Measurements from ENCODE around the gene ZNF717.
"Not testable (repeated sequence)": the region's sequence is repeated elsewhere in the genome, so short reads cannot be mapped to it uniquely, and the experiment has no call there.

Gene ZNF717

DNA sequence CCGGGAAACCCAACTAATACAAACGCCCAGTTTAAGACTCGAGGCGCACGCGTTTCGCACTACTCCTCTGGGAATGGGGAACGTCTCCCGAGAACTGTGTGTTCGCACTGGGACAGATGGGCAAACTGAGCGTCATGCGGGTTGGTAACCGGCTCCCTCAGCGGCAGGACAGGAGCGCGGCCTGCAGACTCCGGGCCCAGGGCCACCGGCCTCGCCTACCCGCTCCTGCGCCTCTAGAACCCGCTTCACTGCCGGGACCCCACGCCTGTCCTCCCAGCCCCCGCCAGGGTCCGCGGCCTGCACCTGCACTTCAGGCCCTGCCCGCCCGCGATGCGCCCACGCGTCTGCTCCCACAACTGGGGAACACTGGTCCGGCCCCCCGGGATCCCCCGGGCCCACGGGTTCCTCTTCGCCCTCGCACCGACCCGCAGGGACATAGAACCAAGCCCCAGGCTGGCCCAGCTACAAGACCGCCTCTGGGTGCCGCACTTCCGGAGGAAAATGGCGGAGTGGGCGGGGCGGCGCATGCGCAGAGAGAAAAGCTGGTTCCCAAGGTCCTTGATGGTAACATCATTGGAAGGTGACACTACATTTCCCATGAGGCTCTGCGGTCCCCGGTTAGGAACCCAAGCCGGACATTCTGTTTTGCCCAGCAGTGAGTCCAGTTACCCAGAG lies at the start of gene ZNF717:
Gene ZNF717 (minus strand): TSS at position 469 of the 675 bp plus-strand sequence. CDS start 2,187 bp downstream, outside the sequence.
- peak within 1 kb of the TSS; percentile 70 for H3K4me3 ChIP-seq (ENCODE audit: low read length)

DNA sequence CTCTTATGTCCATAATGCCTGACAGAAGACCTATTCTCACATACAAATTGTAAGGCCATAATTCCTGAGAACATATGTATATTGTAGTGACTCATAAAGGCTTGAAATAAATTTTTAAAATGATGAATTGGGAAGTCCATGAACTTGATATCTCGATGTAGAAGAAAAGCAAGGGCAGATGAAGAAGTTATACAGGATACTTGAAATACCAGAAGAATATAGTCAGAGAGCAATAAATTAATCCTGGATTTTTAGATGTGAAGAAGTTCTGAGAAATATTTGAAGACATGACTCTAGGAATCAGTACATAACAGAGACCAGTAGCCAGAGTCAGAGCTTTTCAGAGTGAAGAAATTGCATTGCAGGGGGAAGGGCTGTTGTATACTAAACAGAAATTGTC lies 45.7 kb upstream of the ZNF717 start:
- not testable (repeated sequence) for H3K4me3 ChIP-seq (ENCODE audit: low read length)

DNA sequence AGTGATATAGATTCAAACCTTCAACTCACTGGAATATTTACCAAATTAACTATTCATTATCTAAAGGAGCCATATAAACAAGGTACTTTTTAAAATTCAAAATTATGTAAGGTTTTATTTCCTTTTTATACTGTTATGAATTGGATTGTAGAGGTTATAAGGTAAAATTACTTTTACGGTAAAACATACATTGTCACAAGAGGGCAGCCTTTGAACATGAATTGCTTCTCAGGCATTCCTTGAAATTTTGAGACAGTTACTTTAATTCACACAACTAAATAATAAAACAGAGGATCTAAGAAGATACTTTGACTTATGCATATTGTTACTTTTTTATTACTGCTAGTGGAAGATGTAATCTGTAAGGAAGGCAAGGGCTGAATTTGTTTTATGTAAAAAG lies 32.7 kb upstream of the ZNF717 start:
- H3K4me3 ChIP-seq (ENCODE audit: low read length), result not testable (repeated sequence)

DNA sequence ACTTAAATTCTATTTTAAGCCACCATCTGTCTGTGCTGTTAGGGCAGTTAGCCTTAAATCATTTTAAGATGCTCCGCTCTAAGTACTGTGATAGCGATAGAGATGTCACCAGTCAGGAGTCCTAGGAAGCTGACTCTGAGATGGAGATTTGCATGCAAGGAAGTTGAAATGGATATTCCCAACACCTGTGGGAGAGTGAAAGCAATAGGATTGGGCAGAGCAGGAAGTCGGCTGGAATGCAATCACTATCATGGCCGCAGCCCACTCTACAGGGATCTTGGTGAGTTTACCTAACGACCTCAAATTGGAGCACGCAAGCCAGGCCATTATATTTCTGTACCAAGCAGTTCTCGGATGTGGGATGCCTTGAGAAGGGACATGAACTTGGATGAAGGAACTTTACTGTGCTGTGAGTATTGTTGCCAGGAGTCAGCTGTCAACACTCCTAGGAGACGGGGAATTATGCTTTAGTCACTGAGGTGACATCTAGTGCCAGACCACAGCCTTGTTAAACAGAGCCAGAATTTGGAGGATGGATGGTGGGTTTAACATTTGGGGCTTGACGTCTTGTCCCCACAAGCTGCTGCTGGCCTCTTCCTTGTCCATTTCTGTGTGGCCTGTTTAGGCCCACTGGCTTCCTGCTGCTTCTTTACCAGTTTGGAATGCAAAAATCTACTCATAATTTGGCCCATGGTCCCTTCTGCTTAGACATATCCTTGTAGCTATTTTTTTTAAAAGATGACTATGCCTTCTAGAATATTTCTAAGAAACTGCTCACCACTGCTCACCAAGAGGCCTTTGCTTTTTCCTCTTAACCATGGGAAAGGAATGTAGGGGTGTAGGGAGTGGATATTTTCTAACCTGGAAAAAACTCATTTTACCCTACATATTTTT lies 31.2 kb upstream of the ZNF717 start:
- not testable (repeated sequence) for H3K4me3 ChIP-seq (ENCODE audit: low read length)

DNA sequence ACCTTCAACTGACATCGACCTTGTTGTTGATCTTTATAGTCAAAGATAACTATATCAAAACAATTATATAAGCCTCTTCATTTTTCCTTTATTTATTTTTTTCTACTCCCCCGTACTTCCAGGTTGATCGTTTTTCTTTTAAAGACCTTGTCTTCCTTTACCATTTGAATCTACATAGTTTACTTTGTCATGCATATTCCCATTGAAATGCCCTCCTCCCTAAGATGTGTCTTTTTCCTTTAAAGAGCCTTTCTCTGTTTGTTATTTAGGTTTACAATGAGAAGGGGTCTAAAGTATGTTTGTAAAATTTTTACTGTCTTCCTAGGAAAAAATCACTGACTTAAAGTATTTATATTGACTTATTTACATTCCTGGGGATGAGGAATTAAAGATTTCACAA lies 29.4 kb upstream of the ZNF717 start:
- TF ChIP-seq ZNF274 (IDR thresholded peaks at IDR 0.05; ENCODE audit: low read depth, low read length), result no peak
- H3K4me3 ChIP-seq (ENCODE audit: low read length), result no peak overlapping the region

DNA sequence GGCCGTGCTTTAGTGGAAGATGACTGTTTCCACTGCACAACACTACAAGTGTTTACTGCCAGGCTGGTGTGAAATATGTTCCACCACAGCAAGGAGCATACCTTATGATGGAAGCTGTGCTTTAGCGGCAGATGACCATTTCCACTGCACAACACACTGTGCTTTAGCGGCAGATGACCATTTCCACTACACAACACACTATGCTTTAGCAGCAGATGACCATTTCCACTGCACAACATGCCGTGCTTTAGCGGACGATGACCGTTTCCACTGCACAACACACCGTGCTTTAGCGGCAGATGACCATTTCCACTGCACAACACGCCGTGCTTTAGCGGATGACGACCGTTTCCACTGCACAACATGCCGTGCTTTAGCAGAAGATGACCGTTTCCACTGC lies 2.8 kb downstream of the ZNF717 start:
- no peak overlapping the region for H3K4me3 ChIP-seq (ENCODE audit: low read length)
- TF ChIP-seq ZNF274 (IDR thresholded peaks at IDR 0.05; ENCODE audit: low read depth, low read length), result no peak

DNA sequence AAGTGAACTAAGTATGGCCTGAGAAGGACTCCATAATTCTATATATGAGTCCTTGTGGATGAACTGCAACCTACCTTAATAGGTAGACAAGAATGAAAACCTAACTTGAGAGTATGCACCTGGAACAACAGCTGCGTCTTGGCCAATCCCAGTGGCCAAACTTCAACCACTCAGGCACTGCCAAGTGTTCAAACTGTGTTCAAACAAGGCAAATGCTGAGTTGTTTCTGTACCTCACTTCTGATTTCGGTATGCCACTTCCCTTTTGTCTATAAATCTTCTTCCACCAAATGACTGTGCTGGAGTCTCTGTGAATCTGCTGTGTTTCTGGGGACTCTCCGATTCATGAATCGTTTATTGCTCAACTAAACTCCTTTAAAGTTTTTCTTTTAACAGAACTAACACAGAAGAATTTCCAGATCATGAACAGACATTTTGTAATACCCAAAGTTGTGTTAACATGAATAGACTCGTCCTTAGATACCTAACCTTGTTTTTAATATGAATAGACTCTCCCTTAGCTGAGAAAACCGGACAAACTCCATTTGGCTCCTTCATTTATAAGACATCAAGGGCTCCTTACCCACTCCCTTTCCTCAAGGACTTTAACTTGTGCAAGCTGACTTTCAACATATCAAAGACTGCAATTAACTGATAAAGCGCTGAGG lies 4.1 kb downstream of the ZNF717 start:
- no peak for TF ChIP-seq ZNF274 (IDR thresholded peaks at IDR 0.05; ENCODE audit: low read depth, low read length)
- H3K4me3 ChIP-seq (ENCODE audit: low read length), result no peak overlapping the region

DNA sequence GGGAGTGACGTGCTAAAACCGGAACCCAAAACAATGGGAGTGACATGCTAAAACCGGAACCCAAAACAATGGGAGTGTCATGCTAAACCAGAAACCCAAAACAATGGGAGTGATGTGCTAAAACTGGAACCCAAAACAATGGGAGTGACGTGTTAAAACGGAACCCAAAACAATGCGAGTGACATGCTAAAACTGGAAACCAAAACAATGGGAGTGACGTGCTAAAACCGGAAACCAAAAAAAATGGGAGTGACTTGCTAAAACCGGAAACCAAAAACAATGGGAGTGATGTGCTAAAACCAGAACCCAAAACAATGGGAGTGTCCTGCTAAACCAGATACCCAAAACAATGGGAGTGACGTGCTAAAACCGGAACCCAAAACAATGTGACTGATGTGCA lies 7.6 kb downstream of the ZNF717 start:
- not testable (repeated sequence) for H3K4me3 ChIP-seq (ENCODE audit: low read length)

DNA sequence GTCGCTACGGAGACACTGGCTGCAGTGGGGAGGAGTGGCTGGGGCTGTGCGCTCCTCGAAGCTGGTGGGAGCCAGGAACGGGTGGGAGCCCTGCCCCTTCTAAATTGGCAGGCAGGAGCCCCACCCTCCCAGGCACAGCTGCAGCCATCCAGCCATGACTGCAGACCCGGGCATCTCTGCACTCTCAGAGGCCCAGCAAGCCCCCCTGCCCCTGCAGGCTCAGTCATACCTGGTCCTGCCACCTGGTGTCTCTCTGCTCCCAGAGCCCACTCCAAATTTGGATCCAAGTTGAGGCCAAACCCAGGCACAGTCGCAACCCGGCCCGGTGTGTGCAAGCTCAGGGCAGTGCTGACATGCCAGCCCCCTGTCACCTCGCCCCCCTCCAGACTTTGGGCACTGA lies 13.7 kb downstream of the ZNF717 start:
- H3K4me3 ChIP-seq (ENCODE audit: low read length), result not testable (repeated sequence)

DNA sequence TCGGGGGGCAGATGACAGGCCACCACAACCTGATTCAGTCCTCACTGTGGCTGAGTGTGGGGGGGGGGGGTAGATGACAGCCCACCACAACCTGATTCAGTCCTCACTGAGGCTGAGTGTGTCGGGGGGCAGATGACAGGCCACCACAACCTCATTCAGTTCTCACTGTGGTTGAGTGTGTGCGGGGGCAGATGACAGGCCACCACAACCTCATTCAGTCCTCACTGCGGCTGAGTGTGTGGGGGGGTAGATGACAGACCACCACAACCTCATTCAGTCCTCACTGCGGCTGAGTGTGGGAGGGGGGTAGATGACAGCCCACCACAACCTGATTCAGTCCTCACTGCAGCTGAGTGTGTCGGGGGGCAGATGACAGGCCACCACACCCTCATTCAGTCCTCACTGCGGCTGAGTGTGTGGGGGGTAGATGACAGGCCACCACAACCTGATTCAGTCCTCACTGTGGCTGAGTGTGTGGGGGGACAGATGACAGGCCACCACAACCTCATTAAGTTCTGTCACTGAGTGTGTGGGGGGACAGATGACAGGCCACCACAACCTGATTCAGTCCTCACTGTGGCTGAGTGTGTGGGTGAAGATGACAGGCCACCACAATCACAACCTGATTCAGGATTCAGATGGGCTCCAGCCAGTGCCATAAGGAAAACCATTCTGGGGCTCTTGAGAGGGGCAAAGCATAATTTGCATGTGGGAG lies 16.9 kb downstream of the ZNF717 start:
- TF ChIP-seq ZNF274 (IDR thresholded peaks at IDR 0.05; ENCODE audit: low read depth, low read length), result no peak
- H3K4me3 ChIP-seq (ENCODE audit: low read length), result no peak overlapping the region

DNA sequence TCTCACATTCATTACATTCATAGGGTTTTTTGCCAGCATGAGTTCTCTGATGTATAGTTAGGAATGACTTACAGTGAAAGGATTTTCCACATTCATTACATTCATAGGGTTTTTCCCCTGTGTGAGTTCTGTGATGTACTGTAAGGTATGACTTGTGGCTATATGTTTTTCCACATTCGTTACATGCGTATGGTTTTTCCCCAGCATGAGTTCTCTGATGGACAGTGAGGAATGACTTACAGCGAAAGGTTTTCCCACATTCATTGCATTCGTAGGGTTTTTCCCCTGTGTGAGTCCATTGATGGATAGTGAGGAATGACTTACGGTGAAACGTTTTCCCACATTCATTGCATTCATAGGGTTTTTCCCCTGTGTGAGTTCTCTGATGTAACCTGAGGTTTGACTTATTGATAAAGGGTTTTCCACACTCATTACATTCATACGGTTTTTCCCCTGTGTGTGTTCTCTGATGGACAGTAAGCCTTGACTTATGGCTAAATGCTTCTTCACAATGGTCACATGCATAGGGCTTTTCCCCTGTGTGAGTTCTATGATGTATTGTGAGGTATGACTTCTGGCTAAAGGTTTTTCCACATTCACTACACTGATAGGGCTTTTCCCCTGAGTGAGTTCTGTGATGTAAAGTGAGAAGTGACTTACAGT lies 47.4 kb downstream of the ZNF717 start:
- no peak overlapping the region for H3K4me3 ChIP-seq (ENCODE audit: low read length)
- peak; percentile 98 for TF ChIP-seq ZNF274 (IDR thresholded peaks at IDR 0.05; ENCODE audit: low read depth, low read length)

DNA sequence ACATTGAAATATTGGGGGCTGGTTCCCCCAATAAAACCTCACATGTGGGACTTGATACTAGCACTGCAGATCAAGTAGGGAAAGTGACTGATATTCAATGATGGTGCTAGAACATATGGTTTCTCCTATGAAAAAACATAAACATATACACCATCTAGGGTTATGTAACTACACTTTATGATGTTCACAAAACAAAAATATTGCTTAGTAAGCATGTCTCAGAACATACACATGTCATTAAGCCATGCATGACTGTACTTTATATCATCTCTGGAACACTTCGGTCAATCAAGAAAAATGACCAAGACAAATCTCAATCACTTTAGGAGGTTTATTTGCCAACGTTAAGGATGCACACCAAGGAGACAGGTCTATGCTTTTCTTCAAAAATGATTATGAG lies 57.4 kb downstream of the ZNF717 start:
- H3K4me3 ChIP-seq (ENCODE audit: low read length), result no peak overlapping the region
- no peak for TF ChIP-seq ZNF274 (IDR thresholded peaks at IDR 0.05; ENCODE audit: low read depth, low read length)

DNA sequence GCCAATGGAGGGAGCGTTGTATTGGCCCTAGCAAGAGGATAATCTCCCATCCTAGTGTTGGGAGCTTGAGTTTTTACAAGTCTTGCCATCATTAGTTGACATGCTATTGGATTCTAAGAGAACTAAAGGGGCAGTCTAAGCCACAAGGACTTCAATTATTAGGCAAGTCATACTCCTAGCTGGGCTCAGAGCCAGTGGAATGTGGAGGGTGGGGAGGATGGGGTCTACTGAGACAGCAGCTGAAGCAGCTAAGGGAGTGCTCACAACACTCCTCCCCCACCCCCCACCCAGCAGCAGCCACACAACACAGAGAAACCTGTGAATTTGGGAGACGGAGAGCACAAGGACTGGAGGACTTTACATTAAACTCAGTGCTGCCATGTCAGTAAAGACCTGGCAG lies 93.3 kb downstream of the ZNF717 start:
- TF ChIP-seq ZNF274 (IDR thresholded peaks at IDR 0.05; ENCODE audit: low read depth, low read length), result no peak
- no peak overlapping the region for H3K4me3 ChIP-seq (ENCODE audit: low read length)

DNA sequence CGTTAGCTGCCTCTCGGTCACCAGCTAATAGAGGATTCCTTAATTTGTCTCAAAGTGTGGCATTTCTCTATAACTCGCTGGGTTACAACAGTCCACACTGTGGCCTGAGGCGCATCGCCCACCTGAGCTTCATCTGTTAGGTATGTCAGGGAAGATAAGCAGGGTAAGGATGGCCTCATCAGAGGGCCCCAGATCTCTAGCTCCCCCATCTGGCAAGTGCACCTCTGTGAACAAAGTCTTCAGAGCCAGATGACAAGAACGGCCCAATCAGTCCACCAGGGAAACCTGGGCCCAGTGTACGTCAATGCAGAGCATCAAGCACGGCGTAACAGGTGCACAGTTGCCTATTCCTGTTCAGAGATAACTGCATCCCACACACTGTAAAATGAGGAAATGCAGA lies 98.0 kb downstream of the ZNF717 start:
- no peak for TF ChIP-seq ZNF274 (IDR thresholded peaks at IDR 0.05; ENCODE audit: low read depth, low read length)
- H3K4me3 ChIP-seq (ENCODE audit: low read length), result no peak overlapping the region

Measured in GM08714 (cell line).